Embryonic facial prominence (tissue), 1 donor: ENCODE measurements around the gene SPDYE1.
A peak's percentile ranks its signal among the peaks of the same experiment; 100 is the strongest.
"Not testable (repeated sequence)": the region's sequence is repeated elsewhere in the genome, so short reads cannot be mapped to it uniquely, and the experiment has no call there.

ENCODE experiments used
- DNase-seq: peaks from one replicate; pipeline ENCODE4 v3.0.0-alpha.2; 2016; ENCODE audit errors: extremely low spot score

The SPDYE1 gene

GRCh38 chr7:43992896-43993295 lies 4.8 kb upstream of the SPDYE1 start:
- not testable (repeated sequence) for DNase-seq

GRCh38 chr7:43994681-43995080 lies 3.0 kb upstream of the SPDYE1 start:
- not testable (repeated sequence) for DNase-seq

GRCh38 chr7:44012081-44012480 lies 14.4 kb downstream of the SPDYE1 start:
- not testable (repeated sequence) for DNase-seq

- not testable (repeated sequence) for DNase-seq
Observed at GRCh38 chr7:44015090-44015489, 17.4 kb downstream of the SPDYE1 start.

- DNase-seq, result peak; percentile 84
Observed at GRCh38 chr7:44018857-44019807, 21.4 kb downstream of the SPDYE1 start.

GRCh38 chr7:44019825-44020224 lies 22.1 kb downstream of the SPDYE1 start:
- not testable (repeated sequence) for DNase-seq

- DNase-seq, result not testable (repeated sequence)
Observed at GRCh38 chr7:44022069-44022468, 24.4 kb downstream of the SPDYE1 start.

GRCh38 chr7:44022796-44023467 lies 25.2 kb downstream of the SPDYE1 start:
- not testable (repeated sequence) for DNase-seq

GRCh38 chr7:44029433-44029832 lies 31.7 kb downstream of the SPDYE1 start:
- DNase-seq, result not testable (repeated sequence)

GRCh38 chr7:44030029-44030428 lies 32.3 kb downstream of the SPDYE1 start:
- not testable (repeated sequence) for DNase-seq

- DNase-seq, result not testable (repeated sequence)
Observed at GRCh38 chr7:44031319-44031718, 33.6 kb downstream of the SPDYE1 start.

GRCh38 chr7:44032031-44032430 lies 34.3 kb downstream of the SPDYE1 start:
- DNase-seq, result not testable (repeated sequence)

- DNase-seq, result not testable (repeated sequence)
Observed at GRCh38 chr7:44033971-44034844, 36.5 kb downstream of the SPDYE1 start.

- not testable (repeated sequence) for DNase-seq
Observed at GRCh38 chr7:44036364-44036763, 38.7 kb downstream of the SPDYE1 start.

- not testable (repeated sequence) for DNase-seq
Observed at GRCh38 chr7:44037951-44038350, 40.3 kb downstream of the SPDYE1 start.

GRCh38 chr7:44038553-44038952 lies 40.9 kb downstream of the SPDYE1 start:
- not testable (repeated sequence) for DNase-seq

GRCh38 chr7:44038961-44039558 lies 41.4 kb downstream of the SPDYE1 start:
- not testable (repeated sequence) for DNase-seq

GRCh38 chr7:44039800-44040492 lies 42.2 kb downstream of the SPDYE1 start:
- DNase-seq, result not testable (repeated sequence)

- not testable (repeated sequence) for DNase-seq
Observed at GRCh38 chr7:44040493-44040891, 42.8 kb downstream of the SPDYE1 start.

GRCh38 chr7:44042221-44042620 lies 44.5 kb downstream of the SPDYE1 start:
- DNase-seq, result no peak

GRCh38 chr7:44043902-44044301 lies 46.2 kb downstream of the SPDYE1 start:
- DNase-seq, result no peak
